Ishikawa (cell line): ENCODE results near the gene FNDC4.

Experiments used
- CEBPB ChIP-seq: IDR thresholded peaks from 2 replicates; pipeline ENCODE4 v1.6.1; 2012
- CREB1 ChIP-seq: IDR thresholded peaks from 2 replicates; pipeline ENCODE4 v1.6.1; 2012; ENCODE audit warnings: low read depth
- EGR1 ChIP-seq: IDR thresholded peaks from 2 replicates; pipeline ENCODE4 v1.6.1; 2012
- EP300 ChIP-seq: IDR thresholded peaks from 2 replicates; pipeline ENCODE4 v1.6.1; 2012; ENCODE audit warnings: borderline replicate concordance
- FOXM1 ChIP-seq: IDR thresholded peaks from 2 replicates; pipeline ENCODE4 v1.6.1; 2012; ENCODE audit warnings: low read depth, borderline replicate concordance
- MAX ChIP-seq: IDR thresholded peaks from 2 replicates; pipeline ENCODE4 v1.6.1; 2012
- RAD21 ChIP-seq: IDR thresholded peaks from 2 replicates; pipeline ENCODE4 v1.6.1; 2012; ENCODE audit warnings: low read depth
- REST ChIP-seq: IDR thresholded peaks from 2 replicates; pipeline ENCODE4 v1.6.1; 2012; ENCODE audit warnings: low read depth, mild to moderate bottlenecking
- TAF1 ChIP-seq: IDR thresholded peaks from 2 replicates; pipeline ENCODE4 v1.6.1; 2012; ENCODE audit warnings: low read depth, mild to moderate bottlenecking
- USF1 ChIP-seq: IDR thresholded peaks from 2 replicates; pipeline ENCODE4 v1.6.1; 2012
- YY1 ChIP-seq: IDR thresholded peaks from 2 replicates; pipeline ENCODE4 v1.6.1; 2012; ENCODE audit warnings: low read depth
- ZBTB7A ChIP-seq: IDR thresholded peaks from 2 replicates; pipeline ENCODE4 v1.6.1; 2012; ENCODE audit warnings: low read depth

GRCh38 chr2:27442920-27443282 lies 52.1 kb downstream of the FNDC4 start:
- TF ChIP-seq ZBTB7A (no peak), EP300 (no peak), TAF1 (no peak), MAX (no peak), USF1 (no peak), CREB1 (no peak), REST (no peak), RAD21 (no peak), YY1 (no peak), EGR1 (no peak), CEBPB (no peak), FOXM1 (no peak)
